Measurements from ENCODE around the gene ARHGAP30.

ARHGAP30 gene

GRCh38 chr1:161114556-161114955 lies 44.9 kb upstream of the ARHGAP30 start:
- H3K79me1 ChIP-seq (ENCODE audit: low read length): peaks cover 10% of the 10 kb centered on the region
- H3K27me3 ChIP-seq (ENCODE audit: insufficient read depth, low read length, poor library complexity): no peaks in the 10 kb centered on the region
- H3K23ac ChIP-seq (ENCODE audit: low read length): no peak overlapping the region
- no peak overlapping the region for H3K9ac ChIP-seq (ENCODE audit: low read length)
- no peak overlapping the region for H4K8ac ChIP-seq (ENCODE audit: low read depth, low read length)
- no peak overlapping the region for H2AK5ac ChIP-seq (ENCODE audit: low read length)
- peaks cover 9% of the 10 kb centered on the region for H3K4me1 ChIP-seq (ENCODE audit: control insufficient read depth, low read depth, low read length)
- no peak overlapping the region for H3K56ac ChIP-seq (ENCODE audit: low read length)
- no peaks in the 10 kb centered on the region for H3K36me3 ChIP-seq (ENCODE audit: control insufficient read depth, insufficient read depth, low read length)
- DNase-seq: no peak
- no peak overlapping the region for H3K27ac ChIP-seq (ENCODE audit: low read depth, low read length)
- no peak overlapping the region for H2BK5ac ChIP-seq (ENCODE audit: low read length)
- H3K4me3 ChIP-seq (ENCODE audit: low read length): no peak overlapping the region
- peaks cover 49% of the 10 kb centered on the region for H3K79me2 ChIP-seq (ENCODE audit: control insufficient read depth, insufficient read depth, low read length)
- H3K18ac ChIP-seq (ENCODE audit: low read length): no peak overlapping the region
- no peak overlapping the region for H3K4me2 ChIP-seq (ENCODE audit: low read length)
- no peak overlapping the region for H2BK15ac ChIP-seq (replicated peaks; ENCODE audit: low read depth)
- WGBS (ENCODE audit: extremely low coverage, insufficient coverage, low lambda C conversion rate): no CpG with 5 or more reads among the region's 2 CpGs
- H3K4ac ChIP-seq (ENCODE audit: low read depth, low read length): no peak overlapping the region
- H4K5ac ChIP-seq (ENCODE audit: low read length): no peak overlapping the region
- no peak overlapping the region for H2BK120ac ChIP-seq (ENCODE audit: low read depth, low read length)

DNA sequence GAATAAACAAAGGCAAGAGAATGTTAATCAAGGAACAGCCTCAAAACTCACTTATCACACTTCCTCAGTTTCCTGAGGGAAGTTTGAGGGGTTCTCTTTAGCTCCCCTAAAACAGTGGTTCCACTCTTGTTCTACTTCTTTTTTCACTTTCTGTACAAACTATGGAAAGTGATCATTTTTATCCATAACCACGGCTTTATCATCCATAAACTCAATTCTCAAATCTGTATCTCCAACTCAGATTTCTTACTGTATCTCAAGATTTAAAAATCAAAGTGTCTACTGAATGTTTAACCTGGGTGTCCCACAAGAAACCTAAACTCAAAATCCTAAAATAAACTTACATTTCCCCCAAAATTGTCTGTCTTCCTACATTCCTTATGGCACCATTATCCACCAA lies 44.2 kb upstream of the ARHGAP30 start:
- no peak overlapping the region for H3K56ac ChIP-seq (ENCODE audit: low read length)
- no peak overlapping the region for H3K9ac ChIP-seq (ENCODE audit: low read length)
- no peaks in the 10 kb centered on the region for H3K36me3 ChIP-seq (ENCODE audit: control insufficient read depth, insufficient read depth, low read length)
- H4K8ac ChIP-seq (ENCODE audit: low read depth, low read length): no peak overlapping the region
- H4K5ac ChIP-seq (ENCODE audit: low read length): no peak overlapping the region
- no peak overlapping the region for H2BK5ac ChIP-seq (ENCODE audit: low read length)
- no peak overlapping the region for H3K18ac ChIP-seq (ENCODE audit: low read length)
- H3K27ac ChIP-seq (ENCODE audit: low read depth, low read length): no peak overlapping the region
- no peak overlapping the region for H3K4me2 ChIP-seq (ENCODE audit: low read length)
- H3K23ac ChIP-seq (ENCODE audit: low read length): no peak overlapping the region
- H2AK5ac ChIP-seq (ENCODE audit: low read length): no peak overlapping the region
- H3K27me3 ChIP-seq (ENCODE audit: insufficient read depth, low read length, poor library complexity): no peaks in the 10 kb centered on the region
- H2BK120ac ChIP-seq (ENCODE audit: low read depth, low read length): no peak overlapping the region
- WGBS (ENCODE audit: extremely low coverage, insufficient coverage, low lambda C conversion rate): no CpG with 5 or more reads among the region's 1 CpG
- H2BK15ac ChIP-seq (replicated peaks; ENCODE audit: low read depth): no peak overlapping the region
- peaks cover 4% of the 10 kb centered on the region for H3K4me1 ChIP-seq (ENCODE audit: control insufficient read depth, low read depth, low read length)
- no peak overlapping the region for H3K4ac ChIP-seq (ENCODE audit: low read depth, low read length)
- no peak overlapping the region for H3K4me3 ChIP-seq (ENCODE audit: low read length)
- H3K79me1 ChIP-seq (ENCODE audit: low read length): peaks cover 10% of the 10 kb centered on the region
- DNase-seq: no peak
- peaks cover 46% of the 10 kb centered on the region for H3K79me2 ChIP-seq (ENCODE audit: control insufficient read depth, insufficient read depth, low read length)

DNA sequence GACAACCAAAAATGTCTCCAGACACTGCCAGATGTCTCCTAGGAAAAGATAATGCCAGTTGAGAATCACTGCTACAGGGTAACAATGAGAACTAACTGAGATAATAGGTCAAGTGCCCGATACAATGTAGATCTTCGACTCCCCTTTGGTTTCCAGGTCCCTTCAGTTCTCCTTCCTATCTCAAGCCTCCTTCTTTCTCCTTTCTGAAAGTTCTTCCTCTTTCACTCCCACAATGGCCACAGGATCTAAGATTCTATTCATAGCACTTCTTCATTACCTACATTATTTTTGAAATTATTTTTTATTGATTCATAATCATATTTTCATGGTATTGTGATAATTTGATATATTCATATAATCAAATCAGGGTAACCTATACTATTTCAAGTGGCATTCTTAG lies 41.8 kb upstream of the ARHGAP30 start:
- H3K9ac ChIP-seq (ENCODE audit: low read length): no peak overlapping the region
- no peak overlapping the region for H3K27ac ChIP-seq (ENCODE audit: low read depth, low read length)
- DNase-seq: no peak
- H2BK5ac ChIP-seq (ENCODE audit: low read length): no peak overlapping the region
- peaks cover 30% of the 10 kb centered on the region for H3K79me2 ChIP-seq (ENCODE audit: control insufficient read depth, insufficient read depth, low read length)
- WGBS (ENCODE audit: extremely low coverage, insufficient coverage, low lambda C conversion rate): no CpG with 5 or more reads among the region's 2 CpGs
- no peak overlapping the region for H3K23ac ChIP-seq (ENCODE audit: low read length)
- no peak overlapping the region for H4K8ac ChIP-seq (ENCODE audit: low read depth, low read length)
- H3K18ac ChIP-seq (ENCODE audit: low read length): no peak overlapping the region
- H3K4ac ChIP-seq (ENCODE audit: low read depth, low read length): no peak overlapping the region
- no peak overlapping the region for H3K56ac ChIP-seq (ENCODE audit: low read length)
- no peak overlapping the region for H2BK15ac ChIP-seq (replicated peaks; ENCODE audit: low read depth)
- no peaks in the 10 kb centered on the region for H3K27me3 ChIP-seq (ENCODE audit: insufficient read depth, low read length, poor library complexity)
- peaks cover 6% of the 10 kb centered on the region for H3K79me1 ChIP-seq (ENCODE audit: low read length)
- no peak overlapping the region for H3K4me2 ChIP-seq (ENCODE audit: low read length)
- no peak overlapping the region for H2AK5ac ChIP-seq (ENCODE audit: low read length)
- H3K4me1 ChIP-seq (ENCODE audit: control insufficient read depth, low read depth, low read length): no peaks in the 10 kb centered on the region
- no peak overlapping the region for H4K5ac ChIP-seq (ENCODE audit: low read length)
- no peaks in the 10 kb centered on the region for H3K36me3 ChIP-seq (ENCODE audit: control insufficient read depth, insufficient read depth, low read length)
- H3K4me3 ChIP-seq (ENCODE audit: low read length): no peak overlapping the region
- H2BK120ac ChIP-seq (ENCODE audit: low read depth, low read length): no peak overlapping the region

GRCh38 chr1:161111117-161111516 lies 41.4 kb upstream of the ARHGAP30 start:
- H3K79me2 ChIP-seq (ENCODE audit: control insufficient read depth, insufficient read depth, low read length): peaks cover 26% of the 10 kb centered on the region
- H3K4ac ChIP-seq (ENCODE audit: low read depth, low read length): no peak overlapping the region
- peaks cover 8% of the 10 kb centered on the region for H3K79me1 ChIP-seq (ENCODE audit: low read length)
- no peak overlapping the region for H4K5ac ChIP-seq (ENCODE audit: low read length)
- WGBS (ENCODE audit: extremely low coverage, insufficient coverage, low lambda C conversion rate): no CpG with 5 or more reads among the region's 3 CpGs
- no peak overlapping the region for H3K23ac ChIP-seq (ENCODE audit: low read length)
- no peak for DNase-seq
- no peaks in the 10 kb centered on the region for H3K36me3 ChIP-seq (ENCODE audit: control insufficient read depth, insufficient read depth, low read length)
- no peak overlapping the region for H2AK5ac ChIP-seq (ENCODE audit: low read length)
- no peak overlapping the region for H2BK120ac ChIP-seq (ENCODE audit: low read depth, low read length)
- H2BK15ac ChIP-seq (replicated peaks; ENCODE audit: low read depth): no peak overlapping the region
- no peak overlapping the region for H3K9ac ChIP-seq (ENCODE audit: low read length)
- H4K8ac ChIP-seq (ENCODE audit: low read depth, low read length): no peak overlapping the region
- no peak overlapping the region for H3K4me3 ChIP-seq (ENCODE audit: low read length)
- H3K56ac ChIP-seq (ENCODE audit: low read length): no peak overlapping the region
- no peak overlapping the region for H3K18ac ChIP-seq (ENCODE audit: low read length)
- no peak overlapping the region for H2BK5ac ChIP-seq (ENCODE audit: low read length)
- H3K27me3 ChIP-seq (ENCODE audit: insufficient read depth, low read length, poor library complexity): no peaks in the 10 kb centered on the region
- no peaks in the 10 kb centered on the region for H3K4me1 ChIP-seq (ENCODE audit: control insufficient read depth, low read depth, low read length)
- no peak overlapping the region for H3K27ac ChIP-seq (ENCODE audit: low read depth, low read length)
- no peak overlapping the region for H3K4me2 ChIP-seq (ENCODE audit: low read length)

DNA sequence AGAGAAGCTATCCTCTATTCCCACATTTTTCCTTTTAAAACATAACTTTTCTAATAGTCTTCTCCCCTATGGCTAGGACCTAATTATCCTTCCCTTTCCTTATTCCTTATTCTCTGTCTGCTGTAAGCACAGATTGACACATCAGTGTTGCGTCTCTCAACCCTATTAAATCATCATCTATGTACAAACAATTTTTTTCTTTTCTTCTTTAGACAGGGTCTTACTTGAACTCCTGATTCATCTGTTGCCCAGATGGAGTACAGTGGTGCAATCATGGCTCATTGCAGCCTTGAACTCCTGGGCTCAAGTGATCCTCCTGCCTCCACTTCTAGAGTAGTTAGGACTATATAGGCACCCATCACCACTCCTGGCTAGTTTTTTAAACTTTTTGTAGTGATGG lies 36.7 kb upstream of the ARHGAP30 start:
- no peak overlapping the region for H3K27ac ChIP-seq (ENCODE audit: low read depth, low read length)
- H2AK5ac ChIP-seq (ENCODE audit: low read length): no peak overlapping the region
- no peak for DNase-seq
- no peak overlapping the region for H3K18ac ChIP-seq (ENCODE audit: low read length)
- H3K9ac ChIP-seq (ENCODE audit: low read length): no peak overlapping the region
- H3K27me3 ChIP-seq (ENCODE audit: insufficient read depth, low read length, poor library complexity): no peaks in the 10 kb centered on the region
- H2BK5ac ChIP-seq (ENCODE audit: low read length): no peak overlapping the region
- H4K8ac ChIP-seq (ENCODE audit: low read depth, low read length): no peak overlapping the region
- H3K56ac ChIP-seq (ENCODE audit: low read length): no peak overlapping the region
- H3K4me1 ChIP-seq (ENCODE audit: control insufficient read depth, low read depth, low read length): no peaks in the 10 kb centered on the region
- H2BK15ac ChIP-seq (replicated peaks; ENCODE audit: low read depth): no peak overlapping the region
- H3K23ac ChIP-seq (ENCODE audit: low read length): no peak overlapping the region
- peaks cover 5% of the 10 kb centered on the region for H3K79me1 ChIP-seq (ENCODE audit: low read length)
- no peak overlapping the region for H3K4me3 ChIP-seq (ENCODE audit: low read length)
- no peak overlapping the region for H2BK120ac ChIP-seq (ENCODE audit: low read depth, low read length)
- no peaks in the 10 kb centered on the region for H3K79me2 ChIP-seq (ENCODE audit: control insufficient read depth, insufficient read depth, low read length)
- no peaks in the 10 kb centered on the region for H3K36me3 ChIP-seq (ENCODE audit: control insufficient read depth, insufficient read depth, low read length)
- no peak overlapping the region for H4K5ac ChIP-seq (ENCODE audit: low read length)
- WGBS (ENCODE audit: extremely low coverage, insufficient coverage, low lambda C conversion rate): no CpG with 5 or more reads among the region's 1 CpG
- H3K4me2 ChIP-seq (ENCODE audit: low read length): no peak overlapping the region
- no peak overlapping the region for H3K4ac ChIP-seq (ENCODE audit: low read depth, low read length)

DNA sequence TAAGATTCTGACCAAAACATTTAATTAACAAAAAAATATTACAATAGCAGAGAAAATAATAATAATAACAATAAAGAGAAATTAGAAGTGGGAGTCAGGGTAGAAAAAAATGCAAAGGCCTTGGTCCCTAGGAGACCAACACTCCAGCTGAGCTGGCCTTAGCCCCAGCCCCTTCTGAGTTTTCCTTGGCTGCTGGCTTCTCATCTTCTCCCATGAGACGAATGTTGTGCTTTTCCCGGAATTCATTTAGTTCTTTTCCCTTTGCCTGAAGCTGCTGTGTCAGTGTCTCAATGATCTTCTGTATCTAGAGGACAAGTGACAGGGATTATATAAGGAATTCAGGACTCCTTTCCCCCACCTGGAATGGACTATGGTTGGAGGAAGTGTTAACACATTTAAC lies 30.9 kb upstream of the ARHGAP30 start:
- Histone ChIP-seq H2BK5ac (ENCODE audit: low read length) (no peak overlapping the region), H3K4ac (ENCODE audit: low read depth, low read length) (no peak overlapping the region), H4K8ac (ENCODE audit: low read depth, low read length) (no peak overlapping the region), H3K27ac (ENCODE audit: low read depth, low read length) (no peak overlapping the region), H2BK15ac (replicated peaks; ENCODE audit: low read depth) (no peak overlapping the region), H3K9ac (ENCODE audit: low read length) (no peak overlapping the region), H3K36me3 (ENCODE audit: control insufficient read depth, insufficient read depth, low read length) (no peaks in the 10 kb centered on the region), H3K4me2 (ENCODE audit: low read length) (no peak overlapping the region), H3K18ac (ENCODE audit: low read length) (no peak overlapping the region), H3K4me1 (ENCODE audit: control insufficient read depth, low read depth, low read length) (no peaks in the 10 kb centered on the region), H3K27me3 (ENCODE audit: insufficient read depth, low read length, poor library complexity) (no peaks in the 10 kb centered on the region), H2AK5ac (ENCODE audit: low read length) (no peak overlapping the region), H4K5ac (ENCODE audit: low read length) (no peak overlapping the region), H3K79me2 (ENCODE audit: control insufficient read depth, insufficient read depth, low read length) (no peaks in the 10 kb centered on the region), H2BK120ac (ENCODE audit: low read depth, low read length) (no peak overlapping the region), H3K23ac (ENCODE audit: low read length) (no peak overlapping the region), H3K79me1 (ENCODE audit: low read length) (peaks cover 1% of the 10 kb centered on the region), H3K56ac (ENCODE audit: low read length) (no peak overlapping the region), H3K4me3 (ENCODE audit: low read length) (no peak overlapping the region)
- DNase-seq: no peak
- WGBS (ENCODE audit: extremely low coverage, insufficient coverage, low lambda C conversion rate): no CpG with 5 or more reads among the region's 2 CpGs
